DMS 273 treated with DMSO at 0.1 percent for 48 hours (cell line): ENCODE results near the gene WNT7A.

Experiments
- DNase-seq: peaks from one replicate; lab custom pipeline; 2025; lab: John Stamatoyannopoulos, UW

Gene WNT7A

DNA sequence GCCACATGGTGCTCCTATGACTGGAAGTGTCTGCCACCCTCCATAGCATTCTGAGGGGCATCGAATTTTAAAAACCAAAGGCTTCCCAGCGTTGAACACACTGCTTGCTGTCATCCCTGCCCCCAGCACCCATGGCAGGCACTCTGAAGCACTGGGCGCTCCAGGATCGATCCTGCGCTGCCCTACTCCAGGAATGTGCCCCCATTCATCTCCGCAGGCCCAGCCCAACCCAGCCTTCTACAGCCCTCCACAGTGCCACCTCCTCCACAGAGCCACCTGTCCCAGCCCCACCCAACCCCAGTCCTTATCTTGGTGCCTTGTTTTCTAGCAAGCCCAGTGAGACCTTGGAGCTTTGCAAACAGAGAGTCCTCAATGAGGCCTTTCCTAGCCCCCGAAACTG, 52.2 kb downstream of the WNT7A start:
- no peak for DNase-seq

DNA sequence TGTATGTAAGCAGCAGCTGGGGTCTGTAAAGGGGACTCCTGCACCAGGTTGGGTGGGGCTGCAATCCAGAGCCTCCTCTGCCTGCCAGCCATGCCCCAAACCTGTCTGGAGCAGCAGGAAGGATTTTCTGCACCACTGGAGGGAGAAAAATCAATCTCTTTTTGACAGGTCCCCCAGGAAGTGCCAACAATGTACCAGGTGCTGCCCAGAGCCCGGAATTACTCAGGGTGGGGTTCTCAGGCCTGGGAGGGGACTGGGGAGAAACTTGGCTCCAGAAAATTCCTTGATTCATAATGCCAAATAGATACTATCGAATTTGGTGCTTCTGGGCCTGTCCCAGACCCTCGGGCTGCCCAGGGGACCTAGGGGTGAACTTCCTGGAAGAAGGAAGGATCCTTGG, 52.6 kb downstream of the WNT7A start:
- DNase-seq = no peak

DNA sequence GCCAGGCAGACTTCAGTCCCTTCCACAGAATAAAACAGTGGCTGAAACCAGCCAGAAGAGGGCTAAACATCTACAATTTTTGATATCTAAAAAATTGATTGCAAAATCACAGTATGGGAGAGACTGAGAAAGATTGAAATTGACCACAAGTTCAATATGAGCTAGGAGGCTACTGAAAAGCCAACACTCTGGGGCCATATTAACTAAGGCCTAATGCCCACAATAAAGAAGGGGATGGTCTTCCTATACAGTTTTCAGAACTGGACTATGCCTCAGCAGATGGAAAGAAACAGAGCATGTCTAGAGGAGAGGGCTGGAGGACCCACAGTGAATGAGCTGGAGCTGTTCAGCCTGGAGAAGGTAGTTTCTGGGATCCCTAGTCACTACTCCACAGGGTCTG, 53.2 kb downstream of the WNT7A start:
- DNase-seq = no peak

DNA sequence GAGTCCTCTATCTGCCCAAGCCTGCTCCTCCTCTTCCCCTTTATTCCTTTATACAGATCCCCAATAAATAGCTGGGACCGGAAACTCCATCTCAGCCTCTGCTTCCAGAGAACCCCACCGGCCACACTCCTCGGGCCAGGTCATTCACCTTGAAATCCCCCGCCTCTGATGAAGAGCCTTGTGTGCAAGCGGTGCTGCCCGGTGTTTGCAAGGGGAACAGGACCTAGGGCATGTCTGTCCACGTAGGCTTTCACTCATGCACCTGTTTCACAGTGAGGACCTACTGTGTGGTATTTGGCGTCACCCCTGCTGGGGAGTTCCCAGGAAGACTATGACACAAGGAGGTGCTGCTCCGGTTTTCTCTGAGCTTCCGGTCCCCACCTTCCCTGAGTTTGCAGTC, 54.0 kb downstream of the WNT7A start:
- no peak for DNase-seq

DNA sequence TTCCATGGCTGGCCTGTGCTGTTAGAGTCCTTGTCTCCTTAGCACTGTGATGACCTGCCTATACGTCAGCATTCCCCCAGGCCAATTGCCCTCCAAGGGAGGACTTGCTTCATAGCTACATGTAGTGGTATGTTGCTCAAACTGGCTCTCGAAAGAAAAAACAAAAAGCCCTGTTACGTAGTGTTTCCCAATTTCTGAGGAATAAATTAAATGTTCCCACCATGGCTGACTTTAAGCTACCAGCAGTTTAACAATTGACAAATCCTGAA, 54.6 kb downstream of the WNT7A start:
- no peak for DNase-seq

DNA sequence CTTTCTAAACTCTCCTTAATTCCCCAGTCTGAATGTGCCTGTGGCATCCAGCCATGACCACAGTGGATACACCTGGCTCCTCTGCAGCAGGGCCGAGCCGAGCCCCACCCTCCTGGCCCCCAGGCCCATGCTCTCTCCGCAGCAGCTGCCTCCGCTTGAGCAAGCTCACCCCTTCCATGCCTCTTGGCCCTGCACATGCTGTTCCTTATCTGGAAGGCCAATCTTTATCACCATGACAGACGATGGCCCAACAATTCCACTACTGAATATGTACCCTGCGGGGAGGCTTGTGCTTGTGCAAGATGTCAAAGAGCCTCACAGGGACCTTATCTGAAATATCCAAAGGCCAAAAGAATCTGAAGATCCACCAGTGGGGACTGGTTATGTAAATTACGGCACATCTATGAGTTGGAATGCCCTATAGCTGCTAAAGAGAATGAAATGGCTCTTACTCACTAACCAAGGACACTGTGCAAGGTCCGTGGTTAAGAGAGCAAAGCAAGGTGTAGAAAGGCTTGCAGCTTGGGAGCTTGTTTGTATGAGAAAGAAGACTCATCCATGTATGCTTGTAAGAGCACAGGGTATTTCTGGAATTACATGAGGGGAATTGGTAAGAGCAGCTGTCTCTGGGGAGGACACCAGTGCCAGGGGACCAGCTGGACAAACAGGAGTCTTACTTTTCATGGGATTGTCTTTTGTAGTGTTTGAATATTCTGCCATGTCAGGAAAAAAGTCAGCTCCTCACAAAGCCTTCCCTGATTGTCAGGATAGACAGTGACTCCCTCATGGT, 55.2 kb downstream of the WNT7A start:
- no peak for DNase-seq

DNA sequence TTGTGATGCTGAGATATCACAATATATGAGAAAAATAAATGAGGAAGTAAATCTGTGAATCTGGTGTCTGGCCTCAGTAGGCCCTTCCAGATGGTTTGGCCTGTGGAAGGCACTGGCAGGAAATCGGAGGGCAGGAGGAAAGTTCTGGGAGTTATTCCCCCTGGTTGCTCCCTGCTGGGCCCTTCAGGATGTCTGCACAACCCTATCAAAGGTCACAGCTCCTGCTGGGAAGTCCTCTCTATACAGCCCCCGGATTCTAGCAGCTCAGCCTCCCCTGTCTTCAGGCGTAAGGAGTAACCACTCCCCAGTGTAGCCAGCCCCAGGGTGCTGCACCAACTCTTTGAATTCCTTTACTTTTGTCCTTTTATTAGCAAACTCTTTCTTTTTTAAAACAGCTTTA, 56.2 kb downstream of the WNT7A start:
- DNase-seq = no peak

DNA sequence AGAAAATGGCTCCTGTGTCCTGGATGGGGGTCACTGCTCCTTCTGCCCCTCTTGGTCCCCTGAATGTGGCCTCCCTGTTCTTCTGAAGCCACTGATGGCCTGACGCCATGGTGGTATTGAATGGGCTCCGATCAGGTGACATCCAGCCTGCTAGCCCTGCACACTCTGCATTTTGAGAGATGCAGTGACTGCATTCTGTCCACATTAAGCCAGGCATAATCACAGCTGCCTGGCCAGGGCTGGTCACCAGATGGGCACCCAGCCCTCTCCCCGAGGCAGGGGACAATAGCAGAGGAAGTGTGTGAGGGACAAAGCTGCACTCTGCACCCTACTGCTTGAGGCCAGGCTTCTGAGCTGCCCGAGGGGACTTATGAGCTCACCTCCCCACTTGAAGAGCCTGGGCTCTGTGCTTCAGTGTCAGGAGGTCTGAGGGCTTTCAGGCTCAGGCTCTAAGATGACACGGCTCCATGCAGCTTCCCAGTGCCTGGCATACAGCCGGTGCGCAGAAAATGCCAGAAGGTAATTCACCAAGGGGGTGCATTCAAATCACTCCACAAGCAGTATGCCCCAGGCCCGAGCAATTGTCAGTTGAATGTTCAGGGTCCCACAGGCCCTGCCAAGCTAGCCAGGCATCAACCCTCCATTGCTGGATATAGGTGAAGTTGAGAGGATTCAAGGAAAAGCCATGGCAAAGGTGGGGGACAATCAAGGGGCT, 56.8 kb downstream of the WNT7A start:
- DNase-seq = no peak

DNA sequence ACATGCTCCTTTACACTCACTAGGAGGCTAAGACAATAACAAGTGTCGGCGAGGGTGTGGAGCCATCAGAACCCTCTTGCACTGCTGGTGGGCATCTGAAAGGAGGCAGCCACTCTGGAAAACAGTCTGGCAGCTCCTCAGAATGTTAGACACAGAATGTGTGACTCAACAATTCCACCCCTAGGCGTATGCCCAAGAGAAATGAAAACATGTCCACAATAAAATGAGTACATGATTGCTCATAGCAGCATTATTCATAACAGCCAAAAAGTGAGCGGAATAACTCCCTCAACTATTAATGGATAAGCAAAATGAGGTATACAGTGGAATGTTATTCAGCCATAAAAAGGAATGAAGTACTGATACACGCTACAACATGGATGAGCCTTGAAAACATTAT, 57.8 kb downstream of the WNT7A start:
- DNase-seq = no peak

DNA sequence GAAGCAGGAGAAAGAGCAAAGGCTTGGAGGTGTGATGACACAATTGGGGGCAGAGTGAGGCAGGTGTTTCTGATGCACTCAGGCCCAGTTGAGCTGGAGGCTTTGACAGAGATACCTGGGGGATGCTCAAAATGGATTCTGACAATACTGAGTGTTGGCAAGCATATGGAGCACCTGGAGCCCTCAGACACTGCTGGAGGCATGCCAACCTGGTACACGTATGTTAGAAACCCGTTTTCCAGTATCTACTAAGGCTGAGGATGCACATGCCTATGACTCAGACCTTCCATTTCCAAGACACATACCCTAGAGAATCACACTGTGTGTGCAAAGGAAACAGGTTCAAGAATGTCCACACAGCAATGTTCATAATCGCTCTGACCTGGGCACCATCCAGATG, 58.7 kb downstream of the WNT7A start:
- no peak for DNase-seq

DNA sequence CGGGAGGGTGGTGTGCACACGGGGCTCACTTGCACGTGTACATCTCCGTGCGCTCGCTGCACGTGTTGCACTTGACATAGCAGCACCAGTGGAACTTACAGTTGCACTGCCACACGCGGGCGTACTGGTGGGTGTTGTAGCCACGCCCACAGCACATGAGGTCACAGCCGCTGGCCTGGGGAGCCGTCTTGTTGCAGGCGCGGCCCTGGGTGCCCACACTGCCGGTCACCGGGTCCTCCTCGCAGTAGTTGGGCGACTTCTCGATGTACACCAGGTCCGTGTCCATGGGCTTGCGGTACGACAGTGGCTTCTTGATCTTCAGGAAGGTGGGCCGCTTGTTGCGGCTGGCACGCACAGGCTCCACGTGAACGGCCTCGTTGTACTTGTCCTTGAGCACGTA, 61.0 kb downstream of the WNT7A start:
- DNase-seq = no peak

DNA sequence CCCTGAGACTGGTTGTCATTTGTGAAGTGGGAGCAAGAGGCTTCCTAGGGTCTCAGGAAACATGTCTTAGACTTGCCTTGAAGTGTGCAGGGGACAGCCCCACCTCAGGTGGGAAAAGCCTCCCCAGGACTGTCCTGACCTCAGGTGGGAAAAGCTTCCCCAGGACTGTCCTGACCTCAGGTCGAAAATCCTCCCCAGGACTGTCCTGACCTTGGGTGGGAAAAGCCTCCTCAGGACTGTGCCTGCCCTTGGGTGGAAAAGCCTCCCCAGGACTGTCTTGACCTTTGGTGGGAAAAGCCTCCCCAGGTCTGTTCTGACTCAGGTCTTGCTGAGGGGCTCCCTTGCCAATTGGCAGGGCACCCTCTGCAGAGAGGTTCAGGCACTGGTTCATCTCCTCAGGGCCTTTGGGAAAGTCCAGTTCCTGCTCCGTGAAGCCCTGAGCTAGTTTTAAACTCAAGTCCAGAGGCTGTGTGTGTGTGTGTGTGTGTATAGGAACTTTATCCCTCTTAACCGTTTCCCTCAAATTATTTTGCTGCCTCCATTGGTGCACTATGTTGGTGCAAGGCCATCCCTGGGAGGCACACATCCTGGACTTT, 64.7 kb downstream of the WNT7A start:
- DNase-seq = no peak

DNA sequence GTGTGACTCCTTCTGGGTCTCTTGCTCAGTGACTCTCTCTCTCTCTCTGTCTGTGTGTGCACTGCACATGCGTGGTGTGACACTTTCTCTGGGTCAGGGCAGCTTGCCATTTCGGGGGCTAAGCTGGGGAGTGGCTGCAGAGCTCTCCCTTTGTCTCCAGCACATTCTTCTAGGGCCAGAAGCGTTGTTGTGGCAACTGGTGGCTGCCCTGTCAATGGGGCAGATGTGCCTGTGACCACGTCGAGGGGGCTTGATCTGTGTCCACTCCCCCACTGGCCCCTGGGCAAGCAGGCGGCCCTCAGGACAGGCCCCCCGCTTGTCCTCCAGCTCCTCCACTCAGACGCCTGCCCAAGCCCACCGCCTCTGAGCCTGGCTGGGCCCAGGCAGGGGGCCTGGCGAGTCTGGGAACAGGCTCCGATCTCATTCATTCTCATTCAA, 67.8 kb downstream of the WNT7A start:
- DNase-seq = no peak

DNA sequence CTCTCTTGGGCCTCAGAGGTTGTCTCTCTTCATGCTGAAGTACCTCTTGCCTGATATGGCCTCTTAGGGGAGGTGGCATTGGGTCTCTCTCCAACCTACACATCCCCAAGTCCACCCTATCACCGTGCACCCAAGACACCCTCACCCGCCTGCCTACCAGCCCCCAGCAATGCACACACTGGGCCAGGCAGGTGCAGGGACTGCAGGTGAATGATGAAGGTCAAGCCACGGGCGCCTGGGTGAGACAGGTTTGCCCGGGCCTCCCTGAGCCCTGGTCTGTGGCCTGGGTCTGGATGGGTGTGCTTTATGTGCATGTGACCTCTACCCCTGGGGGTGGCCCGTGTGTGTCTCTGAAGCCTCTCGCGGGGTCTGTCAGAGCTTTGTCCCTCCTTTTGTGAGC, 68.3 kb downstream of the WNT7A start:
- DNase-seq = no peak

DNA sequence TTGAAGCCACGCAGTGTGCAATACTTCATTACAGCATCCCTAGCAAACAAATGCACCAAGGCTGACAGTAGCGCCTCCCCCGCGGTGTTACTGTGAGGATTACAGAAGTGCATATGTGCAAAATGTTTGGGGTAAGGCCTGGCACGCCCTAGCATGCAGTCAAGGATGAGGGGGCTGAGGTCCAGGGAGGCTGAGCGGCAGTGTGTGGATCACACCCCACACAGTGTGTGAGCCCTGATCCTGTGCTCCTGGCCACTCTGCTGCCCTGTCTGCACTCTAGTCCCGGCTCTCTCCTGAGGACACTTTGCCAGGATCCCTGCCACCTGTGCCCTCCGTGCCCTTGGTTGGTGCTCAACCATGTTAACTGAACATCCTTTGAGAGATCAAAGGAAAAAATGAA, 71.3 kb downstream of the WNT7A start:
- no peak for DNase-seq

DNA sequence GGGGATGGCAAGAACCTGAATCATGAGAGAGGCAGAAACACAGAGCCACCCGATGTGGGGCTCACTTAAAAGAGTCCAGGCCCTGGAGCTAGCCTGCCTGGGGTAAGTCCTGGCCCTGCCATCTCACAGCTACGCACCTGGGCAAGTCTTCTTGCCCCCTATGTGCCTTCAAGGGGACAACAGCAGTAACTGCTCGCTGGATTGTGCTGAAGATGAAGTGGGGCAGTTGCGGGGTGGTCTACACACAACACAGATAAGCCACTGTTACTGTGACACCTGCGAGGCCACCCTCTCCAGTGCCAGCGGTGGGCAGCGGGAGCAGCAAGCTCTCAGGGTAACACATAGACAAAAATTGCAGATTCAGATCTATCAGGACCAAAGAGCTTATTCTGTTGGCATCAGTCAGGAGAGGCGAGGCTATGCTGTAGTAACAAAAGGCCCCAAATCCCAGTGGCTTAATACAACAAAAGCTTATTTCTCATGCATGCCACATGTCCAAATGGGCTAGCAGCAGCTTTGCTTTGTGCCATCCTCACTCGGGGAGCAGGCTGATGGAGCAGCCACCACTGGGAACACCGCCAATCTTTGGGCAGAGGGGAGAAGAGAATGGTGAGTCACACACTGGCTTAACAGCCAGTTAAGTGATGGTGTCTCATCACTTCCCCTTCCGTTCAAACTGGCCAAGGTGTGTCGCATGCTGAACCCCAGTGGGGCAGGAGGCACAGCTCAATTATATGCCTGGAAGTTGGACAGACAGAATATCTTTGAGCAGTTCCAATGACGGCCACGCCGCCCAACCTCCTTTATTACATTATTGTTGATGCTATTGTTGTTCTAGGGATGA, 78.3 kb downstream of the WNT7A start:
- no peak for DNase-seq

DNA sequence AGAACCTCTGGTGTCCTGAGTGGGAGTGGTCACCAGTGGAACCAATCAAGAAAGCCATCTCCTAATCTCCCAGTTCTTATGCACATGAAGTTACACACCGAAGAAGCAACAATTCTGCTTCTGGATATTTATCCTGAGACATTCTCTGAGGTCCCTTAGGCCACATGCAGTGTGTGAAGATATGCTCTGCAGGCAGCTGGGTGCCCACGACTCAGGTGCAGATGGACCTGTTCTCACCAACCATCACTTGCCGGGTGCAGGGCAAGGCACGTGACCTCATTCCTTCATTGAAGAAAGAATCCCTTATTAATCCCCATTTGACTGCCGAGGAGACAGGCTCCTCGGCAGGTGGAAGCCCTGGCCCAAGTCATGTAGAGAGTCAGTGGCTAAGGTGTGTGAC, 79.8 kb downstream of the WNT7A start:
- no peak for DNase-seq

DNA sequence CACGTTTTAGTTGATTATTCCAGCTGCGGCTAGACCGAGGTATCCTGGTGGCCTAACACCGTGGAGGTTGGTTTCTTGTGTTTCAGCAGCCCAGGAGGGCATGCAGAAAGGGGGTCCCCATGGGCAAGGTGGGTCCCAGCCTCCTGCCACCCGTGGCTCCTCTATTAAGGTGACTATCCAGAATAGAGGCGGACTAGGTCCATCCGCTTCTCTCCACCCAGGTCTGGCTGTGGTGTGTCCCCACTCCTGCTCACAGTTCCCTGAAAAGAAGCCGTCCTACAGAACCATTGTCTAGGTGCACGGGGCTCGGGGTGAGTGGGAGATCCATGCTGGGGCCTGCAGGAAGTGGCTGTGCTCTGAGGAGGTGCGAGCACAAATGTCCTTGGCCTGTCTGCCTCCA, 81.5 kb downstream of the WNT7A start:
- DNase-seq = no peak

DNA sequence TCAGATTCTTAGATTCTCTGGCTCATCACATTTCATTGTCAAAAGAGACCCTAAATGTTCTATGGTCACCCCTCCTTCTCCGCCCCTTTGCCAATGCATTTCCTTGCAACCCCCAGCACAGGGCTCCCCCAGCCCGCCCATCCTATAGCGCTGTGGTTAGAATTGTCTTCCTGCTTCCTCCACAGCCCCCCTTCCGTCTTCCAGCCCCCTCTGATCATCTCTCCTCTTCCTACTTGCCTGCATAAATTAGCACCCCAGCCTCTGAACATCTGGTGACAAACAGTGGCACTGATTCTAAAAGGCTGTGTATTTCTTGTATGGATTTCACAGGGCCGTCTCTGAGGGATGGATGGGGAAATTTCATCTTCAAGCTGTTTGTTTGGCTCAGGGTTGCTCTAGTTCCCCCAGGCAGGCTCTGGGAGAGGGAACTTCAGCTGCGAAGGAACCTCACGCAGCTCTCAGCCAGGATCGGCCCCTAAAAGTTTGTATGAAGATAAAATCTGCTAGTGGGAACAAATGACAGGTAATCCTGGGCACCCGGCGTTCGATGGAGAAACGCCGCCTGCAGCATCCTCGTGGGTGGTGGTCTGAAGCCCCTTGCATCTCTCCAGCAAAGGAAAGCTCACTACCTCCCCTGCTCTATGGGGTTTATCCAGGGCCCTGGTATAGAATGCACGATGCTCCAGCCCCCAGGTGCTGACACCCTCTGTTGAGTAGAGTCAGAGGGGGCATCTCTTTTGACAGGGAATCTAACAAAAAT, 83.0 kb downstream of the WNT7A start:
- no peak for DNase-seq

DNA sequence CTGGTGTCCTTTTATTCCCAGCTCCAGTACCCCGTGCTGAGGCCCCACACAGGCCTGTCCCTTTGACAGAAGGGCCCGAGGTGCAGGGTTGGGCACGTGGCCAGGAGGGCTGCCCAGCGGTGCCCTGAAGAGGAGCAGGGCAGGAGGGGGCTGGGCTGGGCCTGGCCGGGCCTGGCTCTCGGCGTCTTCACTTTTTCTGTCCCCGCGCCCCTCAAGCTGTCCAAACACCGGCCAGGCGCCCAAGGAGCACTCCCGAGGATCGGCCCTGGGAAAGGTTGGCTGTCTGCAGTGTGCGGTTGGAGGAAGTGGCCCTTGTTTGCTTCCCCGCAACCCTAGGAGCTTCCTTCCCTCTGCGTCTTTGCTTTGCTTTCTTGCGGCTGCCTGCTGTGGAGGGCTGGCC, 84.1 kb downstream of the WNT7A start:
- no peak for DNase-seq

DNA sequence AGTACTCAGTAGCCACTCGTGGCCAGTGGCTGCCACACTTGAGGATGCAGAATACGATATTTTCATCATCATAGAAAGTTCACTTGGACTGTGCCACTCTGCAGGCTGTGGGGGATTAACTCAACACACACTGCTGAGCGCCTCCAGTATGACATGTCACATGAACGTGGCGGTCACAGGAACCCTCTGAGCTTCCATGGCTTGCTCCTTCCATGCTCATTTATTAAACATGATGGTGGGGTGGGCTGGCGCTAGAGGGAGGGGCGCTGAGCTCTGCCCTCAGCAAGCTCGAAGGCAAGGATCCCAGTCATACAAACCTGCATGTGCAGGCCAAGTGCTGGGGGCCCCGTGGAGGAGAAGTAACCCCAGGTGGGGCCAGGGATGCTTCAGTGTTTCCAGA, 85.5 kb downstream of the WNT7A start:
- no peak for DNase-seq

DNA sequence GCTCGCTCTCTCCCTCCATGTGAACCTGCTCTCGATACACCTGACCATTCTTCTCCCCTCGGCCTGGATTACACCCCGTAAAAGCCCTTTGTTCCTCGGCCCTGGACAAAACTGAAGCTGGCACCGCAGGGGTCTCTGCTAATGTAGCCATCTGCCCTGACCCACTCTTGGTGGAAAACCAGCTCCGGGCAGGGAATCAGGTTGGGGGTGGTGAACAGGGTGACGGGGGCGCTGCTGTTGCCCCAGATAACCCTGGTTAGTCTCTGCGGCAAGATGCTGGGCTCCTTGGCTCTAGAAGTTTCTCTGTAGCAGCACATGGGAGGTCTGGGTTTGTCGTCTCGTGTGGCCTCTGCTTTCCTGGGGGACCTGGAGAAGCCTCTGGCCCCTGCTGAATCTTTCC, 86.4 kb downstream of the WNT7A start:
- no peak for DNase-seq
